Spinal cord (tissue), 10 donors: ENCODE measurements around the gene HSD17B13. TPM values are rescaled to one million over a fixed set of nuclear protein-coding genes. Genes with fewer than 3 reads are reported as not detected.
"Not testable (repeated sequence)": the region's sequence is repeated elsewhere in the genome, so short reads cannot be mapped to it uniquely, and the experiment has no call there.

ENCODE experiments used
- DNase-seq, 6 donors: peaks; one replicate each; pipeline versions ENCODE4 v3.0.0 to v3.0.0-alpha.2; 2013 to 2015; ENCODE audit warnings: low spot score in 6 of 6, low read depth in 4 of 6
- H3K27ac ChIP-seq: one replicate; pipeline ENCODE4 v1.5.1; 2013; ENCODE audit warnings: low read depth, low read length, control low read depth
- H3K27me3 ChIP-seq: one replicate; pipeline ENCODE4 v1.6.1; 2013; ENCODE audit warnings: low read length; ENCODE audit not compliant: control insufficient read depth, insufficient read depth
- H3K36me3 ChIP-seq: one replicate; pipeline ENCODE4 v1.6.1; 2013; ENCODE audit warnings: low read length; ENCODE audit not compliant: control insufficient read depth, insufficient read depth
- H3K4me1 ChIP-seq: one replicate; pipeline ENCODE4 v1.6.1; 2013; ENCODE audit warnings: low read length; ENCODE audit not compliant: control insufficient read depth, insufficient read depth
- H3K4me3 ChIP-seq: one replicate; pipeline ENCODE4 v1.5.1; 2013; ENCODE audit warnings: low read depth, low read length, control low read depth
- H3K9me3 ChIP-seq: one replicate; pipeline ENCODE4 v1.6.1; 2013; ENCODE audit warnings: low read length; ENCODE audit not compliant: control insufficient read depth, insufficient read depth
- WGBS: methylation state at CpG from one replicate; pipeline ENCODE4 v1.1.5; 2013; ENCODE audit warnings: missing lambda C conversion rate; ENCODE audit not compliant: insufficient coverage; 5-methylcytosine and 5-hydroxymethylcytosine counted together
- polyA plus RNA-seq, 2 donors: library from polyadenylated mRNA; unstranded; fragments of 120-200 nt; gene quantifications; one replicate each; pipeline ENCODE4 v1.2.1, GENCODE V29; 2013; ENCODE audit not compliant: insufficient read length in 2 of 2
- total RNA-seq, 2 donors: library from RNA; depleted of rRNA in 1 of 2; stranded (reverse); fragments of 120-200 nt in 1 of 2; fragments of >200 nt in 1 of 2; gene quantifications; one replicate each; pipeline versions ENCODE4 v1.2.3 to v1.2.4, GENCODE V29; 2013 to 2014
- donor health status: healthy.

Gene HSD17B13
- total and polyA plus RNA-seq, 4 donors, result 0.33 to 1.5 (median 1.2) TPM

- DNase-seq, result no peak
- Histone ChIP-seq H3K4me3 (no peak overlapping the region), H3K27ac (no peak overlapping the region), H3K36me3 (no peaks in the 10 kb centered on the region), H3K9me3 (no peaks in the 10 kb centered on the region), H3K27me3 (no peaks in the 10 kb centered on the region), H3K4me1 (no peaks in the 10 kb centered on the region)
- WGBS, result no CpG with 5 or more reads among the region's 5 CpGs
Measured at GRCh38 chr4:87321888-87322287, 794 bp downstream of the HSD17B13 start.

- no peaks in the 10 kb centered on the region for H3K36me3 ChIP-seq
- no peak for DNase-seq
- H3K9me3 ChIP-seq, result no peaks in the 10 kb centered on the region
- H3K27ac ChIP-seq, result no peak overlapping the region
- no peak overlapping the region for H3K4me3 ChIP-seq
- no peaks in the 10 kb centered on the region for H3K27me3 ChIP-seq
- WGBS, result no CpG with 5 or more reads among the region's 1 CpG
- no peaks in the 10 kb centered on the region for H3K4me1 ChIP-seq
Measured at GRCh38 chr4:87317527-87317926, 5.2 kb downstream of the HSD17B13 start.

GRCh38 chr4:87316961-87317360 lies 5.7 kb downstream of the HSD17B13 start:
- H3K4me1 ChIP-seq, result no peaks in the 10 kb centered on the region
- DNase-seq, result no peak
- H3K27ac ChIP-seq, result no peak overlapping the region
- H3K9me3 ChIP-seq, result no peaks in the 10 kb centered on the region
- H3K27me3 ChIP-seq, result no peaks in the 10 kb centered on the region
- WGBS, result 100% methylated on average over 1 of the region's 3 CpGs
- H3K36me3 ChIP-seq, result no peaks in the 10 kb centered on the region
- no peak overlapping the region for H3K4me3 ChIP-seq

GRCh38 chr4:87315000-87315399 lies 7.7 kb downstream of the HSD17B13 start:
- H3K4me1 ChIP-seq, DNase-seq, H3K27me3 ChIP-seq, H3K9me3 ChIP-seq, H3K36me3 ChIP-seq, H3K4me3 ChIP-seq, H3K27ac ChIP-seq: not testable (repeated sequence)
- WGBS, result 80% methylated on average over 1 of the region's 4 CpGs

GRCh38 chr4:87313756-87314155 lies 8.9 kb downstream of the HSD17B13 start:
- H3K9me3 ChIP-seq, result no peaks in the 10 kb centered on the region
- H3K27ac ChIP-seq, result no peak overlapping the region
- no peak for DNase-seq
- no peaks in the 10 kb centered on the region for H3K4me1 ChIP-seq
- no peak overlapping the region for H3K4me3 ChIP-seq
- no peaks in the 10 kb centered on the region for H3K27me3 ChIP-seq
- 100% methylated on average over 1 of the region's 3 CpGs for WGBS
- H3K36me3 ChIP-seq, result no peaks in the 10 kb centered on the region

- Histone ChIP-seq H3K4me1 (no peaks in the 10 kb centered on the region), H3K9me3 (no peaks in the 10 kb centered on the region), H3K36me3 (no peaks in the 10 kb centered on the region), H3K27ac (no peak overlapping the region), H3K4me3 (no peak overlapping the region), H3K27me3 (no peaks in the 10 kb centered on the region)
- no peak for DNase-seq
- 85% methylated on average over 3 of the region's 3 CpGs for WGBS
Measured at GRCh38 chr4:87311684-87312083, 11.0 kb downstream of the HSD17B13 start.

GRCh38 chr4:87310691-87311335 lies 11.9 kb downstream of the HSD17B13 start:
- Histone ChIP-seq H3K27me3 (no peaks in the 10 kb centered on the region), H3K4me3 (no peak overlapping the region), H3K4me1 (no peaks in the 10 kb centered on the region), H3K36me3 (no peaks in the 10 kb centered on the region), H3K27ac (no peak overlapping the region), H3K9me3 (no peaks in the 10 kb centered on the region)
- 58% methylated on average over 2 of the region's 4 CpGs for WGBS
- peak in 2 of 6 donors; percentile 2 to 14 for DNase-seq

GRCh38 chr4:87309625-87310024 lies 13.1 kb downstream of the HSD17B13 start:
- no peak for DNase-seq
- WGBS, result no CpG with 5 or more reads among the region's 2 CpGs

GRCh38 chr4:87306056-87306455 lies 16.6 kb downstream of the HSD17B13 start:
- H3K27me3 ChIP-seq, result no peaks in the 10 kb centered on the region
- no peaks in the 10 kb centered on the region for H3K4me1 ChIP-seq
- no peaks in the 10 kb centered on the region for H3K36me3 ChIP-seq
- H3K9me3 ChIP-seq, result no peaks in the 10 kb centered on the region
- no peak overlapping the region for H3K27ac ChIP-seq
- DNase-seq, result no peak
- WGBS, result no CpG with 5 or more reads among the region's 1 CpG
- no peak overlapping the region for H3K4me3 ChIP-seq

More at GRCh38 chr4:87309625-87310024, 13.1 kb downstream of the HSD17B13 start:
- Histone ChIP-seq H3K27ac (no peak overlapping the region), H3K27me3 (no peaks in the 10 kb centered on the region), H3K36me3 (no peaks in the 10 kb centered on the region), H3K4me3 (no peak overlapping the region), H3K9me3 (no peaks in the 10 kb centered on the region), H3K4me1 (no peaks in the 10 kb centered on the region)

- H3K36me3 ChIP-seq, result no peaks in the 10 kb centered on the region
- H3K4me1 ChIP-seq, result no peaks in the 10 kb centered on the region
- no peak overlapping the region for H3K27ac ChIP-seq
- WGBS, result 90% methylated on average over 2 of the region's 7 CpGs
- H3K27me3 ChIP-seq, result no peaks in the 10 kb centered on the region
- no peak for DNase-seq
- H3K9me3 ChIP-seq, result no peaks in the 10 kb centered on the region
- no peak overlapping the region for H3K4me3 ChIP-seq
Measured at GRCh38 chr4:87305562-87305961, 17.1 kb downstream of the HSD17B13 start.
